ENCODE results near the gene DHRS4.
"Not testable (repeated sequence)": the region's sequence is repeated elsewhere in the genome, so short reads cannot be mapped to it uniquely, and the experiment has no call there.

Gene DHRS4

GRCh38 chr14:24011051-24011450 lies 57.5 kb downstream of the DHRS4 start:
- no peak for TF ChIP-seq CTCF (IDR thresholded peaks at IDR 0.05; ENCODE audit: borderline replicate concordance, control extremely low read depth, extremely low read depth, insufficient read depth, missing control alignments)
- no peak for DNase-seq (ENCODE audit: low spot score)
- in situ Hi-C loops (cut with MboI; ENCODE audit: low sequenced_read_pairs, unreplicated experiment) = no loop called here

- DNase-seq (ENCODE audit: low spot score); in situ Hi-C loops (cut with MboI; ENCODE audit: low sequenced_read_pairs, unreplicated experiment): not testable (repeated sequence)
Observed at GRCh38 chr14:24012726-24013273, 59.2 kb downstream of the DHRS4 start.

GRCh38 chr14:24013654-24014514 lies 60.3 kb downstream of the DHRS4 start:
- peak; percentile 74 for TF ChIP-seq CTCF (IDR thresholded peaks at IDR 0.05; ENCODE audit: borderline replicate concordance, control extremely low read depth, extremely low read depth, insufficient read depth, missing control alignments)
- DNase-seq (ENCODE audit: low spot score) = peak; percentile 77
- in situ Hi-C loops (cut with MboI; ENCODE audit: low sequenced_read_pairs, unreplicated experiment) = no loop called here

- DNase-seq (ENCODE audit: low spot score); in situ Hi-C loops (cut with MboI; ENCODE audit: low sequenced_read_pairs, unreplicated experiment): not testable (repeated sequence)
Observed at GRCh38 chr14:24015745-24016144, 62.2 kb downstream of the DHRS4 start.
